Keratinocyte (primary cell): ENCODE measurements around the gene DOLPP1. TPM values are rescaled to one million over a fixed set of nuclear protein-coding genes. Genes with fewer than 3 reads are reported as not detected.
"Not testable (repeated sequence)": the region's sequence is repeated elsewhere in the genome, so short reads cannot be mapped to it uniquely, and the experiment has no call there.

Experiments used
- DNase-seq: peaks from one replicate; pipeline ENCODE4 v3.0.0-alpha.2; 2011; ENCODE audit warnings: low read depth, missing footprints, low spot score
- FAIRE-seq: peaks from 2 replicates; lab custom pipeline; 2011; peaks lifted over from hg19 to GRCh38; lab: Jason Lieb, UNC
- H2AFZ ChIP-seq: 2 replicates; pipeline ENCODE4 v1.6.0; 2012; ENCODE audit warnings: low read length, control low read depth, inconsistent platforms; ENCODE audit not compliant: control insufficient read depth
- H3K27ac ChIP-seq: 2 replicates; pipeline ENCODE4 v1.5.1; 2011; ENCODE audit warnings: low read length; ENCODE audit not compliant: control insufficient read depth, insufficient read depth
- H3K27me3 ChIP-seq: 3 replicates; pipeline ENCODE4 v1.6.0; 2011; ENCODE audit warnings: low read length; ENCODE audit not compliant: control insufficient read depth, insufficient read depth; ENCODE audit errors: extremely low read depth
- H3K36me3 ChIP-seq, 2 experiments: 2 replicates in 1 of 2; 3 replicates in 1 of 2; pipeline ENCODE4 v1.5.1; 2011; ENCODE audit warnings: low read length in 2 of 2, mild to moderate bottlenecking in 1 of 2; ENCODE audit not compliant: control insufficient read depth in 2 of 2, insufficient read depth in 2 of 2; ENCODE audit errors: extremely low read depth in 1 of 2
- H3K4me1 ChIP-seq: 3 replicates; pipeline ENCODE4 v1.5.1; 2011; ENCODE audit warnings: low read length; ENCODE audit not compliant: control insufficient read depth, insufficient read depth; ENCODE audit errors: extremely low read depth
- H3K4me2 ChIP-seq: 3 replicates; pipeline ENCODE4 v1.6.0; 2011; ENCODE audit warnings: low read depth, low read length; ENCODE audit not compliant: control insufficient read depth, insufficient read depth; ENCODE audit errors: extremely low read depth
- H3K4me3 ChIP-seq, 3 experiments: fragments of 200-600 bp in 1 of 3; sonication (generic) in 1 of 3; 2 replicates in 2 of 3; 3 replicates in 1 of 3; pipeline ENCODE4 v1.5.1; 2011 to 2016; ENCODE audit warnings: low read length in 3 of 3, mild to moderate bottlenecking in 3 of 3, control low read depth in 2 of 3, inconsistent platforms in 1 of 3, low read depth in 1 of 3, mixed read lengths in 1 of 3, mixed run types in 1 of 3, moderate library complexity in 1 of 3; ENCODE audit not compliant: control insufficient read depth in 2 of 3, insufficient read depth in 2 of 3; ENCODE audit errors: extremely low read depth in 1 of 3
- H3K79me2 ChIP-seq: 2 replicates; pipeline ENCODE4 v1.6.0; 2012; ENCODE audit warnings: low read length; ENCODE audit not compliant: control insufficient read depth, insufficient read depth
- H3K9ac ChIP-seq: 3 replicates; pipeline ENCODE4 v1.6.0; 2011; ENCODE audit warnings: low read length; ENCODE audit not compliant: control insufficient read depth, insufficient read depth; ENCODE audit errors: extremely low read depth
- H3K9me1 ChIP-seq: 3 replicates; pipeline ENCODE4 v1.6.0; 2011; ENCODE audit warnings: low read length; ENCODE audit not compliant: control insufficient read depth, insufficient read depth; ENCODE audit errors: extremely low read depth
- H3K9me3 ChIP-seq: 2 replicates; pipeline ENCODE4 v1.5.1; 2012; ENCODE audit warnings: low read depth, low read length; ENCODE audit not compliant: control insufficient read depth
- H4K20me1 ChIP-seq: 3 replicates; pipeline ENCODE4 v1.6.0; 2011; ENCODE audit warnings: low read length; ENCODE audit not compliant: control insufficient read depth, insufficient read depth; ENCODE audit errors: extremely low read depth
- EZH2 ChIP-seq: IDR thresholded peaks from one replicate; pipeline ENCODE4 v1.6.1; 2012; ENCODE audit warnings: inconsistent platforms, mild to moderate bottlenecking, low read length, moderate library complexity
- dilution Hi-C: fragments of 300-500 bp; cut with MboI; formaldehyde crosslinking; loops from one replicate; pipeline ENCODE4 v1.7.0; 2020; ENCODE audit warnings: low sequenced_read_pairs; ENCODE audit not compliant: extremely low pct_ligation_motif_present
- polyA plus RNA-seq, 5 experiments: library from polyadenylated mRNA; depleted of rRNA in 3 of 5; stranded (reverse) in 3 of 5; stranded (forward) in 1 of 5; unstranded in 1 of 5; fragments of >200 nt; gene quantifications; 1 replicate in 1 of 5; 2 replicates in 3 of 5; 3 replicates in 1 of 5; pipeline versions ENCODE4 v1.2.1 to v1.2.3, GENCODE V29; 2011 to 2012; ENCODE audit warnings: missing spikeins in 2 of 5, low read depth in 1 of 5, low replicate concordance in 1 of 5
- TF ChIP-seq, protein P1 (sequence below), 3 experiments: IDR thresholded peaks in 1 of 3; conservative IDR thresholded peaks in 1 of 3; optimal IDR thresholded peaks in 1 of 3; 2 replicates in 2 of 3; 3 replicates in 1 of 3; pipeline versions ENCODE3 to v1.5.1; 2011; ENCODE audit warnings: low read length in 3 of 3, mild to moderate bottlenecking in 3 of 3, moderate library complexity in 2 of 3, control low read depth in 1 of 3, inconsistent platforms in 1 of 3; ENCODE audit not compliant: insufficient read depth in 2 of 3; ENCODE audit errors: extremely low read depth in 1 of 3

The DOLPP1 gene
- polyA plus RNA-seq, 1 donor (not counting 4 experiments of a cell fraction or from before 2014, with no cell fraction given), result 14.2 TPM

DNA sequence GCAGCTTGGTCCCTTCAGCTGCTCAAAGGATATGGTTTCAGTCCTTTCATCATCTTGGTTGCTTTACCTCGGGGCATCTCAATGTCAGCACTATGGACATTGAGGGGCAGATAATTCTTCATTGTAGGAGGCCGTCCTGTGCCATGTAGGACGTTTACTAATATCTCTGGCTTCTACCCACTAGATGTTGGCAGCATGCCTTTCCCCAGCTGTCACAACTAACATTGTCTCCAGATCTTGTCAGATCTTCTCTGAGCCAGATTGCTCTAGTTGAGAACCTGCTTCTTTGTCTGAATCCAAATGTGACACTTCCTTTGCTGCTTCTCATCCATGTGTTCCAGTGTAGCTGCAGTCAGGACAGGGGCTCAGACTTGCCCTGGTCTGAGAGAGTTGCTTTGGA is 40.6 kb downstream of the DOLPP1 start:
- DNase-seq (no peak), FAIRE-seq (no peak)
- TF ChIP-seq EZH2, result no peak
- TF ChIP-seq, protein P1, sequence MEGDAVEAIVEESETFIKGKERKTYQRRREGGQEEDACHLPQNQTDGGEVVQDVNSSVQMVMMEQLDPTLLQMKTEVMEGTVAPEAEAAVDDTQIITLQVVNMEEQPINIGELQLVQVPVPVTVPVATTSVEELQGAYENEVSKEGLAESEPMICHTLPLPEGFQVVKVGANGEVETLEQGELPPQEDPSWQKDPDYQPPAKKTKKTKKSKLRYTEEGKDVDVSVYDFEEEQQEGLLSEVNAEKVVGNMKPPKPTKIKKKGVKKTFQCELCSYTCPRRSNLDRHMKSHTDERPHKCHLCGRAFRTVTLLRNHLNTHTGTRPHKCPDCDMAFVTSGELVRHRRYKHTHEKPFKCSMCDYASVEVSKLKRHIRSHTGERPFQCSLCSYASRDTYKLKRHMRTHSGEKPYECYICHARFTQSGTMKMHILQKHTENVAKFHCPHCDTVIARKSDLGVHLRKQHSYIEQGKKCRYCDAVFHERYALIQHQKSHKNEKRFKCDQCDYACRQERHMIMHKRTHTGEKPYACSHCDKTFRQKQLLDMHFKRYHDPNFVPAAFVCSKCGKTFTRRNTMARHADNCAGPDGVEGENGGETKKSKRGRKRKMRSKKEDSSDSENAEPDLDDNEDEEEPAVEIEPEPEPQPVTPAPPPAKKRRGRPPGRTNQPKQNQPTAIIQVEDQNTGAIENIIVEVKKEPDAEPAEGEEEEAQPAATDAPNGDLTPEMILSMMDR (optimal IDR thresholded peaks at IDR 0.05 in 1 of 3, IDR thresholded peaks at IDR 0.05 in 1 of 3, conservative IDR thresholded peaks at IDR 0.05 in 1 of 3; ENCODE audit: extremely low read depth in 1 of 3, insufficient read depth in 2 of 3, low read length in 3 of 3), result no peak
- H3K9me3 ChIP-seq, result no peaks in the 10 kb centered on the region
- dilution Hi-C loops, result no loop called here
- no peaks in the 10 kb centered on the region for H3K4me1 ChIP-seq
- no peaks in the 10 kb centered on the region for H3K27me3 ChIP-seq
- no peak overlapping the region for H3K9ac ChIP-seq
- H3K9me1 ChIP-seq, result no peaks in the 10 kb centered on the region
- no peak overlapping the region for H3K27ac ChIP-seq
- H3K79me2 ChIP-seq, result peaks cover 15% of the 10 kb centered on the region
- H4K20me1 ChIP-seq, result no peaks in the 10 kb centered on the region
- peaks cover 10 to 17% of the 10 kb centered on the region in 2 experiments for H3K36me3 ChIP-seq
- H3K4me2 ChIP-seq, result no peak overlapping the region
- no peak overlapping the region for H3K4me3 ChIP-seq
- H2AFZ ChIP-seq, result no peak overlapping the region

DNA sequence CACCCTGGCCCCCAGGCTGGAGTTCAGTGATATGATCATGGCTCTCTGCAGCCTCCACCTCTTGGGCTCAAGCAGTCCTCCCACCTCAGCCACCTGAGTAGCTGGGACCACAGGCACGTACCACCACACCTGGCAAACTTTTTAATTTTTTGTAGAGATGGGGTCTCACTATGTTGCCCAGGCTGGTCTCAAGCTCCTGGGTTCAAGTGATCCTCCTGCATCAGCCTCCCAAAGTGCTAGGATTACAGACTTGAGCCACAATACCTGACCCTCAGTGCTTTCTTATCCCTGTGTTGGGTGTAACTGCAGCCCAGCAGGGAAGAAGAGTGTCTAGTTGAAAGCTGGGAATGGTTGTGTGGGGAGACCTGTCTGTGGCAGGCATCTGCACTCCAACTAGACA is 41.2 kb downstream of the DOLPP1 start:
- Histone ChIP-seq H2AFZ (no peak overlapping the region), H3K79me2 (peaks cover 8% of the 10 kb centered on the region), H4K20me1 (no peaks in the 10 kb centered on the region), H3K4me1 (no peaks in the 10 kb centered on the region), H3K4me2 (no peak overlapping the region), H3K27ac (no peak overlapping the region), H3K9me3 (no peaks in the 10 kb centered on the region), H3K4me3 (no peak overlapping the region), H3K27me3 (no peaks in the 10 kb centered on the region), H3K36me3 (peaks cover 16 to 19% of the 10 kb centered on the region in 2 experiments), H3K9ac (no peak overlapping the region), H3K9me1 (no peaks in the 10 kb centered on the region)
- dilution Hi-C loops, result no loop called here
- FAIRE-seq (no peak), DNase-seq (no peak)
- TF ChIP-seq, protein P1 (optimal IDR thresholded peaks at IDR 0.05 in 1 of 3, IDR thresholded peaks at IDR 0.05 in 1 of 3, conservative IDR thresholded peaks at IDR 0.05 in 1 of 3; ENCODE audit: extremely low read depth in 1 of 3, insufficient read depth in 2 of 3, low read length in 3 of 3), result no peak
- TF ChIP-seq EZH2, result no peak

DNA sequence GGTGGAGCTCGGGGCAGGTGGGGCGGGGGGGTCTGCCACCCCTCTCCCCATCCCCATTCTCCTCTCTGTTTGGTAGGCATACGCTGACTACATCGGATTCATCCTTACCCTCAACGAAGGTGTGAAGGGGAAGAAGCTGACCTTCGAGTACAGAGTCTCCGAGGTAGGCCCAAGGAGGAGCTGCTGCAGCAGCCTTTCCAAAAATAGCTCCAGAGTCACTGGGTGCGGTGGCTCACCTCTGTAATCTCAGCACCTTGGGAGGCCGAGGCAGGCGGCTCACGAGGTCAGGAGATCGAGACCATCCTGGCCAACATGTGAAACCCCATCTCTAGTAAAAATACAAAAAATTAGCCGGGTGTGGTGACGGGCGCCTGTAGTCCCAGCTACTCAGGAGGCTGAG is 42.1 kb downstream of the DOLPP1 start:
- H3K4me3 ChIP-seq, H3K27ac ChIP-seq, H3K27me3 ChIP-seq, H3K9me1 ChIP-seq, H3K4me2 ChIP-seq, dilution Hi-C loops, DNase-seq, H4K20me1 ChIP-seq, FAIRE-seq, H3K9me3 ChIP-seq, H3K4me1 ChIP-seq, H3K9ac ChIP-seq, H2AFZ ChIP-seq, H3K79me2 ChIP-seq: not testable (repeated sequence)
- peaks cover 20 to 23% of the 10 kb centered on the region in 2 experiments for H3K36me3 ChIP-seq
